Coronary artery (tissue), 2 donors: ENCODE data around the gene MYO16.

Source experiments
- DNase-seq: peaks from one replicate; pipeline ENCODE4 v3.0.0-alpha.2; 2017; ENCODE audit warnings: low spot score
- H3K27ac ChIP-seq, 2 donors: fragments of 200-600 bp; sonication (generic); one replicate each; pipeline ENCODE4 v1.5.1; 2016 to 2019
- H3K4me3 ChIP-seq: fragments of 200-600 bp; sonication (generic); 2 replicates; pipeline ENCODE4 v1.5.1; 2016; ENCODE audit warnings: mild to moderate bottlenecking, moderate library complexity
- TF ChIP-seq, protein P1 (sequence below): fragments of 200-600 bp; sonication (generic); IDR thresholded peaks from one replicate; pipeline ENCODE4 v1.5.1; 2019; ENCODE audit warnings: antibody characterized with exemption

The MYO16 gene

DNA sequence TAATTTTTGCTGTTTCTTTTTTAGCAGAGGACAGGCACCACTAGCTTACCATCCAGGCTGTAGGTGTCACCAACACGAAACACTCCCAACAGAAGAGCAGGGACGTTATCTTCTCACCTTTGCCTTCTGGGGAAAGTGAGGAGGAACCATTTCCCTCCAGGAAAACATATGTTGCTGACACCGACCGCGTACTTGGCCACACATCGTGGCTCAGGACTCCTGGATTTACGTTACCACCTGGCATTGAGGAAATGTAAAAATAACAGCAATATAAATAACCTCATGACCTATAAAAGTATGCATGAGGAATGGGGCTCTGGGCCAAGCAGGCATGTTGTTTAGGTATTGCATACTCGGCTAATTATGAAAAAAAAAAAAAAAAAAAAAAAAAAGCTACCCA, 525.1 kb downstream of the MYO16 start:
- Histone ChIP-seq H3K27ac (no peak overlapping the region), H3K4me3 (no peak overlapping the region)
- no peak for DNase-seq
- TF ChIP-seq, protein P1, sequence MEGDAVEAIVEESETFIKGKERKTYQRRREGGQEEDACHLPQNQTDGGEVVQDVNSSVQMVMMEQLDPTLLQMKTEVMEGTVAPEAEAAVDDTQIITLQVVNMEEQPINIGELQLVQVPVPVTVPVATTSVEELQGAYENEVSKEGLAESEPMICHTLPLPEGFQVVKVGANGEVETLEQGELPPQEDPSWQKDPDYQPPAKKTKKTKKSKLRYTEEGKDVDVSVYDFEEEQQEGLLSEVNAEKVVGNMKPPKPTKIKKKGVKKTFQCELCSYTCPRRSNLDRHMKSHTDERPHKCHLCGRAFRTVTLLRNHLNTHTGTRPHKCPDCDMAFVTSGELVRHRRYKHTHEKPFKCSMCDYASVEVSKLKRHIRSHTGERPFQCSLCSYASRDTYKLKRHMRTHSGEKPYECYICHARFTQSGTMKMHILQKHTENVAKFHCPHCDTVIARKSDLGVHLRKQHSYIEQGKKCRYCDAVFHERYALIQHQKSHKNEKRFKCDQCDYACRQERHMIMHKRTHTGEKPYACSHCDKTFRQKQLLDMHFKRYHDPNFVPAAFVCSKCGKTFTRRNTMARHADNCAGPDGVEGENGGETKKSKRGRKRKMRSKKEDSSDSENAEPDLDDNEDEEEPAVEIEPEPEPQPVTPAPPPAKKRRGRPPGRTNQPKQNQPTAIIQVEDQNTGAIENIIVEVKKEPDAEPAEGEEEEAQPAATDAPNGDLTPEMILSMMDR: no peak

DNA sequence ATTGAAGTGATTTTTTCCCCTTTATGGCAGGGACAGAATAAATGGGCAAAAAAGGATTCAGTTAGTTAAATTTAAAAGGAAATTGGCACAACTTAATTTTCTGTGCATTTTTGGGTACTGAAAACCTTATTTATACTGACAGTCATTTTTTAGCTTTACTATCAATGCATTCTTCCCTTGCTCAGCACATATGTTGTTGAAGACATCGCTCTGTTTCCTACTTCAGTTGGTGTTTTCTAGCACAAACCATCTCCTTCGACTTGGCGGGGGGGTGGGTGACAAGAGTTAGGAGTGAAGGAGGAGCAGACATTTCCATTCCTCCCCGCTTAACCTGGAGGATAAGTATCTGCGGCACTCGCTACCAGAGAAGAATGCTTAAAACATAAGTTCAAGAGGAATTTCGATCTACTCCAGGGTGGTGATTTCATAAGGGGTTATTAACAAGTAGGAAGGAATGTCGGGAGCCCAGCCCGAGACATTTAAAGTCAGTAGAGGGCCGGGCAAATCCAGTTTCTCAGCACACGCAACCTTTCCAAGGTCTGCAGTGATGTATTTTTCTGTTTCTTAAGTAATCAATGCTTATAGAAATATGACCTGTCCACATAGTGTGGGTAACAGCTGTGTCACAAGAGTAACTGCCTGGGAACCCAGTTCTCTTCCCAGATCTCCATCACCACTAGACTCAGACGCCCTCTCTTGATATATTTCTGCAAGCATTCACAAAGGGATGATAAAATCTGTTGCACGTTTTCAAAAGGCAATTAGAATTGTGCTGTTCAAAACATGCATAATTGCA, 525.8 kb downstream of the MYO16 start:
- peak overlapping the region in 1 of 2 donors; percentile 87 for H3K27ac ChIP-seq

DNA sequence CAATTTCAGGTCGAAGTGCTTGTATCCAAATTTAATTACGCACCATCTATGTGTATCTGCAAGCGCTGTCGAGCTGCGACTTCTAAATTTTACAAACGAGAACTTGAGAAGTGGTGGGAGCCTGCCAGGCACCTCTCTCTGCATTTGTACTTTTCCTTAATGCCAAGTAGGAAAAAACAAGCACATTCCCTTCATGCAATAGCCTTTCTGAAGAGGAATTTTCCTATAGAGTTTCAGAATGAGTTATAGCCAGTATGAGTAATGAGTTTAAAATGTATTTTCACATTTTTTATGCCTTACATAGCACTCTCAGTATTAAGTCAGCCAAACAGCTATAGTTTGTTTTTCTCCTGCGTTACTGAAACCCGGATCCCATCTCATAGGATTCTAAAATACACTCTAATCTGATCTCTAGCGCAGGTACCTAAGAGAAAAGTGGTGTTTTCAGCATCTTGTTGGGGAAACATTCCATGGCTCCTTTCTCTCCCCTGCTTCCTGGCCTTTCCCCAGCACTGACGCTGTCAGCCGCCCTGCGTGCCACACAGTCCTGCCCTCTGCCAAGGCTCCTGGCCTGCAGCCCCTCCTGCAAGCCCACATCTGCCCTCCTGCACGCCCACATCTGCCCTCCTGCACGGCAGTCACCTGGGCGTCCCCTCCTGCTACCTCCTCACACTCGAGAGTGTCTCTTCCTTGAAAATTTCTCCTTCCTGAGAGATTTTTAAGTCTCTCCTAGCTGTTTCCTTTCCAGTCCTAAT, 526.9 kb downstream of the MYO16 start:
- TF ChIP-seq, protein P1: no peak
- peak overlapping the region; percentile 77 to 87 for H3K27ac ChIP-seq
- DNase-seq: no peak
- peak overlapping the region; percentile 55 for H3K4me3 ChIP-seq

More for the DNA sequence above, 525.8 kb downstream of the MYO16 start:
- TF ChIP-seq, protein P1: no peak
- H3K4me3 ChIP-seq: no peak overlapping the region
- no peak for DNase-seq

DNA sequence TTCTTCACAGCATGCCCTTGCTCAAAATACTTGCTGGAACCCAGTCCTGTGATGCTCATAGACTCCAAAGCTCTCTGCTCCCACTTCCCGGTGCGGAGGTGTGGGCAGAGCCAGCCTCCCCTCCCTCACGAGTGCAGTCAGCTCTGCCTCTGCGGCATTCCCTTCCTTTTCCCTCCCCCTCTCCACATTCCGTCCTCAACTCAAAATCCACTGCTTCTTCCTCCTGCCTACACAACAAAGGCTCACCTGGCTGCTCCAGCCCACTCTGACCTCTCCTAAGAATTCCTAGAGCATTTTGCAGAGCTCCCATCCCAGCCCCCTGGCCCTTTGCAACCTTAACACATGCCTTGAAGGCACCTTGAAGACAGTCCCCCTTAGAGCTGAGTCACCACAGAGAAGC, 527.9 kb downstream of the MYO16 start:
- TF ChIP-seq, protein P1: no peak
- DNase-seq: no peak
- Histone ChIP-seq H3K4me3 (no peak overlapping the region), H3K27ac (no peak overlapping the region)

DNA sequence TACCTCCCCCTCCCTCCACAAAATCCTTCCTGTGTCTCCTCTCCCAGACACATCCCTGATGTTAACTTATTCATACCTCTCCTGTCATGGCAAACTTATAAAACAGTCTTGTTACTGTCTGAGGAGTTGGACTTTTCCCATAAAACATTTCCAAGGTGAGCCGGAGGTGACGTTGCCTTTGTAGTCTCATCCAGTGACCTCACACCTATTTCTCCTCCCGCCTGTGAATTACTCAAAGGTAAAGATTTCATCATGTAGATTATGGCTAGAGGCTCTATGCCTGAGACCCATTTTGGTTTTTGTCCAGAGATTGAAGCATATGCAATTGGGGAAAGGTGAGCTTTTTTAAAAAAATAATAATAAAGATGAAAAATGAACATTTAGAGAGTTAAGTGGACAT, 529.0 kb downstream of the MYO16 start:
- H3K4me3 ChIP-seq: no peak overlapping the region
- TF ChIP-seq, protein P1: no peak
- no peak overlapping the region for H3K27ac ChIP-seq
- no peak for DNase-seq

DNA sequence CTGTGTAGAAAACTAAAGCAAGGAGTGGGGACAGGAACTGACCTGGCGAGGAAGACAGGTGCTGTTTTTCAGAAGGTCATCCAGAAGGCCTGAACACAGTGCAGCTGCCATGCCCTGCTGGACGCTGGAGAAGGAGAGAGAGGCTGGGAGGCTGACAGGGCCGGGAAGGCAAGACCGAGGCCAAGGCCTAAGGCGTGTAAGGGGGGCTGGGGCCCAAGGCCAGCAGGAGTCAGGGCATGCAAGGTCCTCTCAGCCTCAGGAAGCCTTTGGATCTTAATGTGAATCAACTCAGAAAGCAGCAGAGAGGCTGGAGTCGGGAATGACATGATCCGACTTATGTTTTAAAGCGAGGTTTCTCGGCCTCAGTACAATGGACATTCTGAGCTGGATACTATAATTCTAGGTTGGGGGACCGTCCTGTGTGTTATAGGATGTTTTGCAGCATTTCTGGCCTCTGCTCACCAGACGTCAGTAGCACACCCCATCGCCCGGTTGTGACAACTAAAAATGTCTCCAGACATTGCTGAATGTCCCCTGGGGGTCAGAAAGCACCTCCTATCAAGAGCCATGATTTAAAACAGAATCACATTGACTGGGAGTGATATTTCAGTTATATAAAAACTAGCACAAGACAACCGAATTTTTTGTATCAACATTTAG, 530.4 kb downstream of the MYO16 start:
- TF ChIP-seq, protein P1: no peak
- Histone ChIP-seq H3K27ac (peak overlapping the region in 1 of 2 donors; percentile 50), H3K4me3 (no peak overlapping the region)
- no peak for DNase-seq
